GM18951 (cell line): ENCODE results near the gene ADGRL3.

Experiments
- POLR2A ChIP-seq: IDR thresholded peaks from 4 replicates; pipeline ENCODE4 v1.6.1; 2011; ENCODE audit warnings: mild to moderate bottlenecking; ENCODE audit not compliant: insufficient read length, insufficient read depth; ENCODE audit errors: extremely low read depth
- in situ Hi-C: fragments of 300-500 bp; cut with MboI; formaldehyde crosslinking; loops from one replicate; pipeline ENCODE4 v1.12.0; 2022; ENCODE audit warnings: low sequenced_read_pairs, mixed read lengths, inconsistent platforms; ENCODE audit not compliant: unreplicated experiment

Gene ADGRL3

GRCh38 chr4:61217222-61217621 is 17.1 kb downstream of the ADGRL3 start:
- TF ChIP-seq POLR2A: no peak
- in situ Hi-C loops: no loop called here

DNA sequence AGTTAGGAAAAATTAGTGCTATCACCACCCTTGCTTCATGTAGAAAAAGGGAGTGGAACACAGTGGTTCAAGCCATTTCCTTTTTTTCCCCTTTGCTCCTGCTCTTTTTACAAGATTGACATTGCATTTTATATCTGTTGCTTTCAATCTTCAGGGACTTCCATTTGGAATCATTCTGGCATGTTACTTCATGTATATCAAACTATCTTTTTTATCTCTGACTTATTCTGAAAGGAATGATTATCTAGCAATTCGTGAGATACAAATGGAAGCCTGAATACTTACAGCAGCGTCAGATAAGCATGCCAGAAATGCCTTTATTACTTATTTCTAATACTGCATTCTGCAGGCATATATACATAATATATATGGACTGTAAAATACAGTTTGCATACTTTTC is 20.4 kb downstream of the ADGRL3 start:
- in situ Hi-C loops: no loop called here
- TF ChIP-seq POLR2A: no peak

- TF ChIP-seq POLR2A: no peak
- in situ Hi-C loops: no loop called here
Measured at GRCh38 chr4:61223385-61223784, 23.3 kb downstream of the ADGRL3 start.

DNA sequence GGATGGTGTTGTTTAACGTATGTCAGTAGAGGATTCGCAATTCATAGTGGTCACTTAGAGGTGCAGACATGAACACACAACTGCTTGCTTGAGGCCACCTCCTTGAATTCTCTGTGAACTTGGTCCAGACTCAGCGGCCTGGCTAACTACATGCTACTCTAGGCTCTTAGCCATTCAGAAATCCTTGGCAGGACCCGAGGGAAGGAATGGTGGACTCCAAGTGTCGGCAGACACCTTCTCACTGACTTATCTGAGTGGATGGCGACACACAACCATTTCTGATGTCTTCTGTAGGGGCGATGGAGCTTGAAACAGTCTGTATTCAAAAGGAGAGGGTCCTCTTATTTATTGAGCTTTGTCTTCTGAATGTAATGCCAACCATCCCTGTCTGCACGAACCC is 24.4 kb downstream of the ADGRL3 start:
- in situ Hi-C loops: no loop called here
- TF ChIP-seq POLR2A: no peak

DNA sequence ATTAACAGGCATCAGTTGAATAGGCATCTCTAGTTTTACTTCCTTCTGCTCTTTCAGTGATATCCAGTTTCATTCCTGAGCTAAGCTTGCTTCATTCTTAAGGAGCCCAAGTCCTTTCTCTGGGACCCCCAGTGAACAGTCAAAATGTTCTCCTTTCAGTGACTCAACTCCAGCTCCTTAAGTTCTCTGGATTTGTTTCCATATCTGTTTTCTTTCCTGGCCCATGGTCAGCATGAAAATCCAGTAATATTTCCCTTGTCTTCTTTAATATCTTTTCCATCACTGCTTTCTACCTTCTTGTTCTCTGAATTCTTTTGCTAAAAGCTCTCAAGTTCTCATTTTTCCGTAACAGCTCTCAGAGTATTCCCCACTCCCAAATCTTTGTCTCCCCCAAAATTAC is 25.5 kb downstream of the ADGRL3 start:
- TF ChIP-seq POLR2A: no peak
- in situ Hi-C loops: no loop called here

GRCh38 chr4:61231421-61231820 is 31.3 kb downstream of the ADGRL3 start:
- no peak for TF ChIP-seq POLR2A
- in situ Hi-C loops: no loop called here

DNA sequence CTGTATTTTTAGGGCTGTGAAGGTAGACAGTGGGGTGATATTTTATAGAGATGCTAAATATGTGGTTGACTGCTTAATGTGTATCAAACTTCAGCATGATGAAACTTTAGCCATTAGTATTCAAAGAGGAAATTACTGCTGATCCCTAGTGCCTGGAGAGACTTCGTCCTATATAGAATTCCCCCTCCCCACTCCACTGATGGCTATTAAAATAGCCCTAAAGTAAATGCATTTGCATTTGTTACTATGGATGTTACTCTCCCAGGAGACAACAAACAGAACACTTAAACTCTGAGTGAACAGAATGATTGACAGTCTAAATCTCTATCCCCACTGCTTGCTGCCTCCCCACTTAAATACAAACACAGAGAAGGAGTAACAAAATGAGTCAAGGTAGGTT is 39.1 kb downstream of the ADGRL3 start:
- in situ Hi-C loops: no loop called here
- TF ChIP-seq POLR2A: no peak

- in situ Hi-C loops: no loop called here
Measured at GRCh38 chr4:61243962-61244361, 43.8 kb downstream of the ADGRL3 start.

GRCh38 chr4:61245069-61245714 is 45.1 kb downstream of the ADGRL3 start:
- in situ Hi-C loops: no loop called here

More at GRCh38 chr4:61243962-61244361, 43.8 kb downstream of the ADGRL3 start:
- TF ChIP-seq POLR2A: no peak

DNA sequence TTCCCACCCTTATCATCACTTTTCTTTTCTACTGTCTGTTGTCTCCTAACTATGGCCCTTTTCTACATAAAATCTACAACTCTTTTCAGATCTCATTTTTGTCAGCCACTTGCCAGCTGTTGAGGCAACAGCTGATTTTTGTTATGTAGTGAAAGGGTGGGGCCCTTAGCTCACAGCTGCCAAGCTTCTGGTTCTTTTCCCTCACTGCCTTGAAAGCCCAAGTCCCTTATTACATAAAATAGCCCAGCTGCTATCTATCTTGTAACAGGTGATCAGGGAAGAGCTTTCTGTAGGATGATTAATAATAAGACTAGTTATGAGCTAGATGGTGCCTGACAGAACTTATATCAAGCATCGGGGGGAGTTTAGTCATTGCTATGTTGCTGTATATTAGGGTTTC is 45.9 kb downstream of the ADGRL3 start:
- TF ChIP-seq POLR2A: no peak
- in situ Hi-C loops: no loop called here

More at GRCh38 chr4:61245069-61245714, 45.1 kb downstream of the ADGRL3 start:
- TF ChIP-seq POLR2A: no peak

- TF ChIP-seq POLR2A: no peak
- in situ Hi-C loops: no loop called here
Measured at GRCh38 chr4:61248705-61249104, 48.6 kb downstream of the ADGRL3 start.

GRCh38 chr4:61251129-61251528 is 51.0 kb downstream of the ADGRL3 start:
- in situ Hi-C loops: no loop called here
- TF ChIP-seq POLR2A: no peak

- TF ChIP-seq POLR2A: no peak
- in situ Hi-C loops: no loop called here
Measured at GRCh38 chr4:61254406-61254805, 54.3 kb downstream of the ADGRL3 start.

DNA sequence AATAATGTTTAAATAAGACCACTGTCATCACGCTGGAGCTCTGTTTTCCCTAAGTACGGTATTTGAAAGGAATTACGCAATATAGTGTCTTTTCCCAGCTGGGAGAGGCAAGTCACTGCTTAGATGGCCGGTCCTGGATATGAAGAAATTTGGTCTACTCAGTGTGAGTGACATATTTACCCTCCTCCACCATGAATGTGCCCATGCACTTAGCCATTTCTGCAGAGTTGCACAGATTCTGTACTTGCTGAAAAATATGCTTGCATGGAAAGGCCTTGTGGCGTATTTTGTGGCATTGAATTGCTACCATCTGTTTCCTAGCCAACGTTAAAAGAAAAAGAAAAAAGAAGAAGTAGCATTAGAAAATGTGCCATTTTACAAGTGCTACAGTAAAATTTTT is 73.1 kb downstream of the ADGRL3 start:
- in situ Hi-C loops: no loop called here

DNA sequence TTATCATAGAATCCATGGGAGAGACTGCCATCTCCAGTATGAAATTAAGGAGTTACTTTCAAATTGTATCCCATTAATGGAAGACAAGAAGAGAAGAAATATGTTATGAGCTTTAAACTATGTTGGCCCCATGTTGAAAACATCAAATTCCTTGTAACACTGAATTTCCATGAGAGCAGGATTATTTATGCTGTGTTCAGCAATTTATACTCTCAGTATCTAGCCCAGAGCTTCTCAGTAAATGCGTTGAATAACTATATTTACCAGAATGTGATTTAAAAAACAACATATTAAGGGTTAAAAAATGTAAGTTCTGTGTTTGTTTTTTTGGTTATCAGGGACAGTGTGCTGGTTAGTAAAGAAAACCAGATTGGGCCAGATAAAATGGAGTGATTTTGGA is 74.2 kb downstream of the ADGRL3 start:
- TF ChIP-seq POLR2A: no peak
- in situ Hi-C loops: no loop called here

More for the DNA sequence above, 73.1 kb downstream of the ADGRL3 start:
- no peak for TF ChIP-seq POLR2A

- in situ Hi-C loops: no loop called here
- TF ChIP-seq POLR2A: no peak
Measured at GRCh38 chr4:61275241-61275640, 75.1 kb downstream of the ADGRL3 start.
